Keratinocyte (primary cell): ENCODE measurements around the gene ADAMTS2.

Experiments used
- EZH2 ChIP-seq: IDR thresholded peaks from one replicate; pipeline ENCODE4 v1.6.1; 2012; ENCODE audit warnings: inconsistent platforms, mild to moderate bottlenecking, low read length, moderate library complexity
- TF ChIP-seq, protein P1 (sequence below), 3 experiments: IDR thresholded peaks in 1 of 3; conservative IDR thresholded peaks in 1 of 3; optimal IDR thresholded peaks in 1 of 3; 2 replicates in 2 of 3; 3 replicates in 1 of 3; pipeline versions ENCODE3 to v1.5.1; 2011; ENCODE audit warnings: low read length in 3 of 3, mild to moderate bottlenecking in 3 of 3, moderate library complexity in 2 of 3, control low read depth in 1 of 3, inconsistent platforms in 1 of 3; ENCODE audit not compliant: insufficient read depth in 2 of 3; ENCODE audit errors: extremely low read depth in 1 of 3

DNA sequence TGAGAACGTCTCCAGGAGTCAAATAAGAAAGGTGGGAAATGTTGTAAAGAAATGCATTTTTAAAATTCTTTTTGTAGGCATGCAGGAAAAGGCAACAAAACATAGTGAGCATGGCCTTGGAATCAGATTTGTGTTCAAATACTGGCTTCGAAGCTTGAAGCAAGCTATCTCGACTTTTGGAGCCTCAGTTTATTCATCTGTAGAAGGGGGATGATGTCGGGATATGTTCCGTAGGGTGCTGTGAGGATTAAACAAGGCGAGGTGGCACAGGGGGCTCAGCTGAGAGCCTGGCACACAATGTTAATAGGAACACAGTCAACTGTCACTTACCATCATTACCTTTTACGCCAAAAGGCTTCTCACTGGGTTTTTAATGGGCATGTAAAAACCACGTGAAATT is 4.8 kb downstream of the ADAMTS2 start:
- TF ChIP-seq, protein P1, sequence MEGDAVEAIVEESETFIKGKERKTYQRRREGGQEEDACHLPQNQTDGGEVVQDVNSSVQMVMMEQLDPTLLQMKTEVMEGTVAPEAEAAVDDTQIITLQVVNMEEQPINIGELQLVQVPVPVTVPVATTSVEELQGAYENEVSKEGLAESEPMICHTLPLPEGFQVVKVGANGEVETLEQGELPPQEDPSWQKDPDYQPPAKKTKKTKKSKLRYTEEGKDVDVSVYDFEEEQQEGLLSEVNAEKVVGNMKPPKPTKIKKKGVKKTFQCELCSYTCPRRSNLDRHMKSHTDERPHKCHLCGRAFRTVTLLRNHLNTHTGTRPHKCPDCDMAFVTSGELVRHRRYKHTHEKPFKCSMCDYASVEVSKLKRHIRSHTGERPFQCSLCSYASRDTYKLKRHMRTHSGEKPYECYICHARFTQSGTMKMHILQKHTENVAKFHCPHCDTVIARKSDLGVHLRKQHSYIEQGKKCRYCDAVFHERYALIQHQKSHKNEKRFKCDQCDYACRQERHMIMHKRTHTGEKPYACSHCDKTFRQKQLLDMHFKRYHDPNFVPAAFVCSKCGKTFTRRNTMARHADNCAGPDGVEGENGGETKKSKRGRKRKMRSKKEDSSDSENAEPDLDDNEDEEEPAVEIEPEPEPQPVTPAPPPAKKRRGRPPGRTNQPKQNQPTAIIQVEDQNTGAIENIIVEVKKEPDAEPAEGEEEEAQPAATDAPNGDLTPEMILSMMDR (optimal IDR thresholded peaks at IDR 0.05 in 1 of 3, IDR thresholded peaks at IDR 0.05 in 1 of 3, conservative IDR thresholded peaks at IDR 0.05 in 1 of 3; ENCODE audit: extremely low read depth in 1 of 3, insufficient read depth in 2 of 3, low read length in 3 of 3) = no peak
- no peak for TF ChIP-seq EZH2
